Glutamatergic neuron (in vitro differentiated cells): ENCODE data around the gene CDC34. TPM values are rescaled to one million over a fixed set of nuclear protein-coding genes. Genes with fewer than 3 reads are reported as not detected.

Source experiments
- DNase-seq: peaks from one replicate; pipeline ENCODE4 v3.0.0; 2022
- H3K27ac Mint-ChIP-seq: one replicate; pipeline ENCODE4 v1.8.0; 2020; ENCODE audit warnings: mild to moderate bottlenecking, mixed read lengths, inconsistent platforms; ENCODE audit not compliant: unreplicated experiment
- H3K27me3 Mint-ChIP-seq: one replicate; pipeline ENCODE4 v1.8.0; 2020; ENCODE audit warnings: mild to moderate bottlenecking, moderate library complexity, mixed read lengths, inconsistent platforms; ENCODE audit not compliant: unreplicated experiment
- H3K36me3 Mint-ChIP-seq: one replicate; pipeline ENCODE4 v1.8.0; 2020; ENCODE audit warnings: mild to moderate bottlenecking, mixed read lengths, inconsistent platforms; ENCODE audit not compliant: unreplicated experiment
- H3K4me1 Mint-ChIP-seq: one replicate; pipeline ENCODE4 v1.8.0; 2020; ENCODE audit warnings: mild to moderate bottlenecking, low read depth, mixed read lengths, inconsistent platforms; ENCODE audit not compliant: unreplicated experiment
- H3K4me3 Mint-ChIP-seq: one replicate; pipeline ENCODE4 v1.8.0; 2020; ENCODE audit warnings: mild to moderate bottlenecking, mixed read lengths, inconsistent platforms; ENCODE audit not compliant: unreplicated experiment
- H3K9me3 Mint-ChIP-seq: one replicate; pipeline ENCODE4 v1.8.0; 2020; ENCODE audit warnings: mild to moderate bottlenecking, moderate library complexity, mixed read lengths, inconsistent platforms; ENCODE audit not compliant: unreplicated experiment
- CTCF ChIP-seq: fragments of 200-600 bp; sonication (generic); IDR thresholded peaks from one replicate; pipeline ENCODE4 v1.5.0; 2021; ENCODE audit not compliant: partially characterized antibody, unreplicated experiment
- total RNA-seq: library from RNA; stranded (reverse); fragmentation: NEBNext Ultra II Directional; extraction: Animal tissue kit (Norgen Biotek cat#: 25700); gene quantifications from one replicate; pipeline ENCODE4 v1.2.1, GENCODE V29; 2021; ENCODE audit not compliant: unreplicated experiment

Gene CDC34
- total RNA-seq, 1 donor from 2014 or later: 136 TPM

GRCh38 chr19:548886-549830 lies 17.6 kb downstream of the CDC34 start:
- H3K27ac Mint-ChIP-seq: no peak overlapping the region
- H3K4me3 Mint-ChIP-seq: no peak overlapping the region
- TF ChIP-seq CTCF: no peak
- no peak for DNase-seq
- peaks cover 2% of the 10 kb centered on the region for H3K27me3 Mint-ChIP-seq
- no peaks in the 10 kb centered on the region for H3K36me3 Mint-ChIP-seq
- peaks cover 2% of the 10 kb centered on the region for H3K9me3 Mint-ChIP-seq
- H3K4me1 Mint-ChIP-seq: no peaks in the 10 kb centered on the region

GRCh38 chr19:554817-555216 lies 23.3 kb downstream of the CDC34 start:
- H3K36me3 Mint-ChIP-seq: no peaks in the 10 kb centered on the region
- H3K27ac Mint-ChIP-seq: no peak overlapping the region
- H3K9me3 Mint-ChIP-seq: peaks cover 2% of the 10 kb centered on the region
- H3K4me1 Mint-ChIP-seq: no peaks in the 10 kb centered on the region
- DNase-seq: no peak
- H3K4me3 Mint-ChIP-seq: no peak overlapping the region
- no peak for TF ChIP-seq CTCF
- peaks cover 3% of the 10 kb centered on the region for H3K27me3 Mint-ChIP-seq

DNA sequence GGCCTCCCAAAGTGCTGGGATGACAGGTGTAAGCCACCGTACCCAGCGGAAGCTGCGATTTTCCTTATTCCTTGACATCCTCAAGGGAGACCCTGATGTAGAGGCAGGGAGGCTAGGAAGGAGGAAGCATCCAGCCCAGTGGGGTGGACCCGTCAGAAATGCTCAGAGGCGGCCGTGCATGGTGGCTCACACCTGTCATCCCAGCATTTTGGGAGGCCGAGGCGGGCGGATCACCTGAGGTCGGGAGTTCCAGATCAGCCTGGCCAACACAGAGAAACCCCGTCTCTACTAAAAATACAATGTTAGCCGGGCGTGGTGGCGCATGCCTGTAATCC lies 23.9 kb downstream of the CDC34 start:
- TF ChIP-seq CTCF: no peak

GRCh38 chr19:556611-557382 lies 25.2 kb downstream of the CDC34 start:
- H3K9me3 Mint-ChIP-seq: peaks cover 2% of the 10 kb centered on the region
- H3K36me3 Mint-ChIP-seq: no peaks in the 10 kb centered on the region
- DNase-seq: no peak
- H3K27ac Mint-ChIP-seq: no peak overlapping the region
- no peaks in the 10 kb centered on the region for H3K4me1 Mint-ChIP-seq
- no peak overlapping the region for H3K4me3 Mint-ChIP-seq
- peaks cover 3% of the 10 kb centered on the region for H3K27me3 Mint-ChIP-seq
- no peak for TF ChIP-seq CTCF

More for the DNA sequence above, 23.9 kb downstream of the CDC34 start:
- no peaks in the 10 kb centered on the region for H3K4me1 Mint-ChIP-seq
- no peak for DNase-seq
- no peak overlapping the region for H3K27ac Mint-ChIP-seq
- H3K9me3 Mint-ChIP-seq: peaks cover 2% of the 10 kb centered on the region
- H3K4me3 Mint-ChIP-seq: no peak overlapping the region
- peaks cover 3% of the 10 kb centered on the region for H3K27me3 Mint-ChIP-seq
- no peaks in the 10 kb centered on the region for H3K36me3 Mint-ChIP-seq
